Fibroblast of pulmonary artery (primary cell): Measurements from ENCODE around the gene TTC7B.

Source experiments
- DNase-seq: peaks from one replicate; pipeline ENCODE4 v3.0.0-alpha.2; 2010; ENCODE audit warnings: low read depth
- H3K4me3 ChIP-seq: replicated peaks from 2 replicates; pipeline ENCODE4 v1.5.1; 2011; ENCODE audit warnings: low read depth, mild to moderate bottlenecking, control low read depth, low read length, moderate library complexity
- TF ChIP-seq, protein P1 (sequence below): IDR thresholded peaks from 2 replicates; pipeline ENCODE4 v1.5.1; 2011; ENCODE audit warnings: mild to moderate bottlenecking, control low read depth, low read length, inconsistent platforms; ENCODE audit errors: missing control alignments

TTC7B gene

DNA sequence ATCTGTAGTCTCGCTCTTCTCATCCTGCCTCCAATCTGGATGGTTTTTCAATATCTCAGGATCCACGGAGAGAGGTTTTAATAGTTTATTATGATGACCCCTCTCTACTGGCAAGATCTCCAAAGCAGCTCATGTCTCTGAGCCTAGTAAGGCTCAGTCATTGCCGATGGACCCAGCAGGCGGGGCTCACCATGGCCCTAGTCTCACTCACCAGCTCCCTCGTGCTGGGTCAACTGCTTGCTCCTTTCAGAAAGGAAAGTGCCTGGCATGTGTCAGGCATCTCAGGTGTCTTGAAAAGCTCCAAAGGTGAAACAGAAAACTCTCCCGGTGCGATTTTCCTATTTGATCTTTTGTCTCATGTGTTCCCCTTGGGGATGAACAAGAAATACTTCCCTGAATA, 240.4 kb downstream of the TTC7B start:
- H3K4me3 ChIP-seq: no peak overlapping the region
- no peak for DNase-seq
- TF ChIP-seq, protein P1, sequence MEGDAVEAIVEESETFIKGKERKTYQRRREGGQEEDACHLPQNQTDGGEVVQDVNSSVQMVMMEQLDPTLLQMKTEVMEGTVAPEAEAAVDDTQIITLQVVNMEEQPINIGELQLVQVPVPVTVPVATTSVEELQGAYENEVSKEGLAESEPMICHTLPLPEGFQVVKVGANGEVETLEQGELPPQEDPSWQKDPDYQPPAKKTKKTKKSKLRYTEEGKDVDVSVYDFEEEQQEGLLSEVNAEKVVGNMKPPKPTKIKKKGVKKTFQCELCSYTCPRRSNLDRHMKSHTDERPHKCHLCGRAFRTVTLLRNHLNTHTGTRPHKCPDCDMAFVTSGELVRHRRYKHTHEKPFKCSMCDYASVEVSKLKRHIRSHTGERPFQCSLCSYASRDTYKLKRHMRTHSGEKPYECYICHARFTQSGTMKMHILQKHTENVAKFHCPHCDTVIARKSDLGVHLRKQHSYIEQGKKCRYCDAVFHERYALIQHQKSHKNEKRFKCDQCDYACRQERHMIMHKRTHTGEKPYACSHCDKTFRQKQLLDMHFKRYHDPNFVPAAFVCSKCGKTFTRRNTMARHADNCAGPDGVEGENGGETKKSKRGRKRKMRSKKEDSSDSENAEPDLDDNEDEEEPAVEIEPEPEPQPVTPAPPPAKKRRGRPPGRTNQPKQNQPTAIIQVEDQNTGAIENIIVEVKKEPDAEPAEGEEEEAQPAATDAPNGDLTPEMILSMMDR: no peak

DNA sequence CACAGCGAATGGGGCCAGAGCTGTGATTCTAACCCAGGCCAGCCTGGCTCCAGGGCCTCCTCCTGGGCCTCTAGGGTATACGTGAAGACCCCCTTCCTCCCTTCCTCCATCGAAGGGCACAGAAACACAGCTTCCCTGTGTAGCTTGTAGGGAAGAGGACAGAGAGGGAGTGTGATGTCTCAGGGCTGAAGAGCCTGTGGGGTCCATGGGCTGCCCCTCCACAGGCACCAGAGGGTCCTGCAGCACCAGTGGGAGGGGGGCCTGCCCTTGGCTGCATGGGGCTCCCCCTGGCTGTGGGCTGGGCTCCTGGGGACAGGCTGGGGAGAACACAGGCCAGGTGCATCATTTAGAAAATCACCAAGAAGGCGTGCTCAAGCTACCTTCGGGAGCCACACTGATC, 240.9 kb downstream of the TTC7B start:
- TF ChIP-seq, protein P1: no peak
- H3K4me3 ChIP-seq: no peak overlapping the region
- DNase-seq: no peak

DNA sequence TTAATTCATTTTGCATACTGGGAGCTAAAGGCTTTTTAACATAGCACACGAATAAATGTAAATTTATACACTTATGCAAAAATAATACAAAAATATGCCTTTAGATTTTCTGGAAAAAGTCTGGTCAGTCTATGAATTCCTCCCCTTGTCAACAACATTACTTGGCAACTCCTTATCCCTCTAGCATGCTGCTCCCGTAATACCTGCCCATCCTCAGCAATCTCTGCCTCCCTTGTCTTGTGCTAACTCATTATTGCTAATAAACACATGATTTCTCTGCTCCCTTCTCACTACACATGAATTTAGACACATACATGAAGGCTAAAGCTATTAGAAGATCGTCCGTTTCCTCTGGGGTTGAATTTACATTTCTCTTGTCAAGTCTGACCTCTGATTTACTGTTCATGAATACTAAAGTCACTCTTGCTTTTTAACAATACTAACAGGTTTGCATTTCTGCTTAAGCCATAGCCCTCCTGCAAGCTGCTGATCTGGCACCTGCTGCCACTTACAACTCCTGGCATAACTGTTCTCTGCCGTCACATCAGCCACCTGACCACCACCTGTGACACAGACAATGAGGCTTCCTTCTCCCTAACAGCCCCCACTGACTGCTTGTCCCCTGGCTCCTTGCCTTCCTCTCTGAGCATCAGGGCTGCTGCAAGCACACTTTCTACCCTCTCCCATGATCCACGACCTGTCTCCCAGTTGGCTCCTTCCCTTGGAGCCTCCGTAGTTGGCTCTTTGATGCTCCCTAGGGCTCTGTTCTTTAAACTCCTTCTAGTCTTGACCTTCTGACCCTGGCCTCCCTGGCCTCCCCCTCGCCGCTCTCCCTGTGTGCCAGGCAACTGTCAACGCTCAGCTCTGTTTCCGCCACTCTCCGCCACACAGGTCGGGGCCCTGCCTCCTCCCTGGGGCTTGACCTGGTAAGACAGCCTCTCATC, 241.8 kb downstream of the TTC7B start:
- no peak overlapping the region for H3K4me3 ChIP-seq
- TF ChIP-seq, protein P1: no peak
- no peak for DNase-seq

DNA sequence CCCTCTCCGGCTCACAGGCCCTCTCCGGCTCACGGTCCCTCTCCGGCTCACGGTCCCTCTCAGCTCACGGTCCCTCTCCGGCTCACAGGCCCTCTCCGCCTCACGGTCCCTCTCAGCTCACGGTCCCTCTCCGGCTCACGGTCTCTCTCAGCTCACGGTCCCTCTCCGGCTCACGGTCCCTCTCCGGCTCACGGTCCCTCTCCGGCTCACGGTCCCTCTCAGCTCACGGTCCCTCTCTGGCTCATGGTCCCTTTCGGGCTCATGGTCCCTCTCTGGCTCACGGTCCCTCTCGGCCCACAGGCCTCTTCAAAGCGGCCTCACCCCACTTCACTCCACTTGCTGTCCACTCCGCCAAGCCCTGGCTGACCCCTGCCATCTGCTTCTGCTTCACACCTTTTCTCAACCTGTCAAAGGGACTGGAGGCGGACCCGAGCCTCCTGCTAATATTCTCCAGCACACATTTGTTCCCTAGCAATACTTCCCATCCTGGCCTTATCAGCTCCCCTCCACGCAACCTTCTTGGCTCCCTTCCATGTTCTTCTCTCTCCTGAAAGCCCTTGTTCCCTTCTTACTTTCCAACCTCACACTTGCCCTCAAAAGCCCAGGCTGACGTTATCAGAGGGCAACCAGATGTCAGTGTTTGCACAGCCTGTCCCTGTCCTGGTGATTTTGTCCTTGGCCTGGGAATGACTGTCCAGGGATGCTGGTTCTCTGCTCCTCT, 242.7 kb downstream of the TTC7B start:
- DNase-seq: peak; percentile 28
- TF ChIP-seq, protein P1: no peak
- no peak overlapping the region for H3K4me3 ChIP-seq

DNA sequence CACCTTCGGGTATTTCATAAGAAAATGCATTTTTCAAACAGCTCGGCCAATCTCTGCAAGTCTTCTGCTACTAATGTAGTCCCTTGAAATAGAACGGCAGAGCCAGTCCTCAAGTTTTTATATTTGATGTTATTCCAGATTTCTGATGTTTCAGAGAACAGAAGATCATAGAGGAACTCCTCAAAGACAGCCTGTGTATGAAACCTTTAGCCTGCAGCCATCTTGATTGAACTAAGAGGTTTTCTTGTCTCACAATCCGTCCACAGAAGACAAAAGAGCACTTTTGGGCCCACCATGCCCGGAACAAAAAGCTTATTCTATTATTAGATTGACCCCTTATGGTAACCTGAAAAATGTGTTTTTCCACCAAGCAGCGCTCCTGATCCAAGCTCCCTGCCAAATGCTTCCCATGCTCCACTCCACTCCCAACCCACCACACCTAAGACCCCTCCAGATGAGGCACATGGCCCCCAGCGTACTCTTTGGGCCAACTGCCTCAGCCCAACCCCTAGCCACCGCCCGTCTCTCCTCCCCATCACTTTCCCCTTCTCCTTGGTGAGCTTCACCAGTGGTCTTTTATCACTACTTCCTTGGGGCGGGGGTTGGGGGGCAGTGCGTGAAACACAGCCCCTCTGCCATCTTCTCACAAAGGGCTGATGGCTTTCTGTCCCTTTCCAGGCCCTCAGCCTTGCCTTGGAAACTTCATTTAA, 243.6 kb downstream of the TTC7B start:
- no peak overlapping the region for H3K4me3 ChIP-seq
- no peak for DNase-seq
- TF ChIP-seq, protein P1: no peak

DNA sequence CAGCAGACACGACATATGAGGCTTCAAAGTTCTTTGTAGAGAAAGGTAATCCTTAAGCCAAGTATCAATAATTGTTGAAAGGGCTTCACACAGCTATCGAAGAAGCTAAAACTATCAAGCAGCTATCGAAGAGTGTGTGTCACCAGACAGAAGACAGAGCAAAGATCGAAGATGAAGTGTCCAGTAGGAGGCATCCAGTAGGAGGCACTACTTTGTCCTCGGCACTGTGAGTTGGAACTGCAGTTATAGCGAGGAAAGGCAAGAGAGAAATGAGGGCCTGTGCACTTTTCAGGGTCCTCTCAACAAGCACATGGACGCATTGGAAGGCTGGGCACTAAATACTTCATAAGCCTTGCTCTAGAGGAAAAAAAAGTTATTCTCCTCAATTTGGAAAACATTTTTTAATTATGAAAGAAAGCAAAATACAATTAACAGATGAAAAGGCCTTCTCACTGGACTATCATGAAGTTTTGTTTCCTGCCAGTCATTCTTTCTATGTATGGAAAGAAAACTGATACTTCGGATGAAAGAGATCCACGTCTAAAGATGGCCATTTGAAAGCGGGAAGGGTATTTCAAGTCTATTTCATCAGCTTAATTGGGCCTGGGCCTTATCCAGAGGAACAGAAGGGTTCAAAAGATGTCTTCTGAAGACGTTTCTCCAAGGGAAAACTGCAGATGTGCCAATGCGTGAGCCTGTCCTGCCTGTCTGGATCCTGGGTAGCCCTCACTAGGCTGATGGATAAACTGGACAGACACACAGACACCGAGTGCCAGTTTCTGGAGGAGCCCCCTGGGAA, 244.9 kb downstream of the TTC7B start:
- TF ChIP-seq, protein P1: no peak
- no peak overlapping the region for H3K4me3 ChIP-seq
- no peak for DNase-seq
